ENCODE measurements around the gene FOXP1.

GRCh38 chr3:71369701-71370391 is 213.7 kb downstream of the FOXP1 start:
- TF ChIP-seq CTCF (IDR thresholded peaks at IDR 0.05), result no peak
- TF ChIP-seq POLR2A (IDR thresholded peaks at IDR 0.05), result no peak

All from breast epithelium (tissue), 3 donors.